Ecto neural progenitor cell (in vitro differentiated cells): ENCODE data around the gene TMEM53.
"Not testable (repeated sequence)": the region's sequence is repeated elsewhere in the genome, so short reads cannot be mapped to it uniquely, and the experiment has no call there.

Experiments used
- DNase-seq: peaks from one replicate; pipeline ENCODE4 v3.0.0-alpha.2; 2018; ENCODE audit warnings: low spot score

TMEM53 gene

GRCh38 chr1:44674113-44675000 lies at the start of gene TMEM53, which contains the start of gene ARMH1:
TMEM53 (minus strand) TSS chr1:44674481; CDS start chr1:44674391, 90 bp downstream.
ARMH1 (plus strand) TSS chr1:44674714; CDS start chr1:44689698, 14,984 bp downstream.
- DNase-seq = peak; percentile 99

GRCh38 chr1:44723496-44724295 lies 49.4 kb upstream of the TMEM53 start:
- DNase-seq = no peak

GRCh38 chr1:44723064-44723463 lies 48.8 kb upstream of the TMEM53 start:
- DNase-seq = no peak

GRCh38 chr1:44721485-44722361 lies 47.4 kb upstream of the TMEM53 start:
- DNase-seq = no peak

- no peak for DNase-seq
Observed at GRCh38 chr1:44720281-44720680, 46.0 kb upstream of the TMEM53 start.

GRCh38 chr1:44719318-44719717 lies 45.0 kb upstream of the TMEM53 start:
- DNase-seq = no peak

GRCh38 chr1:44718091-44718490 lies 43.8 kb upstream of the TMEM53 start:
- no peak for DNase-seq

GRCh38 chr1:44717653-44718052 lies 43.4 kb upstream of the TMEM53 start:
- DNase-seq = no peak

- DNase-seq = no peak
Observed at GRCh38 chr1:44717156-44717555, 42.9 kb upstream of the TMEM53 start.

GRCh38 chr1:44714944-44715571 lies 40.8 kb upstream of the TMEM53 start:
- peak; percentile 77 for DNase-seq

- DNase-seq = no peak
Observed at GRCh38 chr1:44714532-44714931, 40.3 kb upstream of the TMEM53 start.

GRCh38 chr1:44713321-44713781 lies 39.1 kb upstream of the TMEM53 start:
- DNase-seq = no peak

GRCh38 chr1:44707959-44708831 lies 33.9 kb upstream of the TMEM53 start:
- DNase-seq = no peak

GRCh38 chr1:44707112-44707881 lies 33.0 kb upstream of the TMEM53 start:
- DNase-seq = no peak

- no peak for DNase-seq
Observed at GRCh38 chr1:44705938-44706337, 31.7 kb upstream of the TMEM53 start.

GRCh38 chr1:44705470-44705869 lies 31.2 kb upstream of the TMEM53 start:
- DNase-seq = no peak

- DNase-seq = no peak
Observed at GRCh38 chr1:44701141-44701573, 26.9 kb upstream of the TMEM53 start.

GRCh38 chr1:44700573-44700972 lies 26.3 kb upstream of the TMEM53 start:
- no peak for DNase-seq

GRCh38 chr1:44699375-44699774 lies 25.1 kb upstream of the TMEM53 start:
- DNase-seq = not testable (repeated sequence)
